ENCODE data around the gene TBC1D21.

Gene TBC1D21

GRCh38 chr15:73889053-73889761 lies 15.8 kb downstream of the TBC1D21 start:
- no peak for DNase-seq (ENCODE audit: low spot score)

GRCh38 chr15:73889762-73890124 lies 16.4 kb downstream of the TBC1D21 start:
- DNase-seq (ENCODE audit: low spot score) = no peak

- DNase-seq (ENCODE audit: low spot score) = no peak
Observed at GRCh38 chr15:73891328-73892315, 18.3 kb downstream of the TBC1D21 start.

- DNase-seq (ENCODE audit: low spot score) = no peak
Observed at GRCh38 chr15:73892446-73893226, 19.3 kb downstream of the TBC1D21 start.

- no peak for DNase-seq (ENCODE audit: low spot score)
Observed at GRCh38 chr15:73894133-73894814, 20.9 kb downstream of the TBC1D21 start.

GRCh38 chr15:73897441-73898261 lies 24.3 kb downstream of the TBC1D21 start:
- peak; percentile 78 for DNase-seq (ENCODE audit: low spot score)

- no peak for DNase-seq (ENCODE audit: low spot score)
Observed at GRCh38 chr15:73899197-73900094, 26.1 kb downstream of the TBC1D21 start.

GRCh38 chr15:73900095-73900712 lies 26.8 kb downstream of the TBC1D21 start:
- no peak for DNase-seq (ENCODE audit: low spot score)

- no peak for DNase-seq (ENCODE audit: low spot score)
Observed at GRCh38 chr15:73901126-73901810, 27.9 kb downstream of the TBC1D21 start.

GRCh38 chr15:73902121-73903020 lies 29.0 kb downstream of the TBC1D21 start:
- DNase-seq (ENCODE audit: low spot score) = no peak

GRCh38 chr15:73904026-73904815 lies 30.9 kb downstream of the TBC1D21 start:
- DNase-seq (ENCODE audit: low spot score) = no peak

- DNase-seq (ENCODE audit: low spot score) = no peak
Observed at GRCh38 chr15:73905225-73905827, 32.0 kb downstream of the TBC1D21 start.

GRCh38 chr15:73906346-73907034 lies 33.1 kb downstream of the TBC1D21 start:
- DNase-seq (ENCODE audit: low spot score) = no peak

- no peak for DNase-seq (ENCODE audit: low spot score)
Observed at GRCh38 chr15:73907035-73907408, 33.7 kb downstream of the TBC1D21 start.

- peak; percentile 80 for DNase-seq (ENCODE audit: low spot score)
Observed at GRCh38 chr15:73908030-73908821, 34.9 kb downstream of the TBC1D21 start.
